Activated B cell treated with CpG ODN at 0.5 μM for 24 hours (primary cell): ENCODE measurements around the gene CNTNAP2. TPM values are rescaled to one million over a fixed set of nuclear protein-coding genes. Genes with fewer than 3 reads are reported as not detected.

ENCODE experiments used
- ATAC-seq: fragments of 200-7000 bp; cut with Tn5 transposase; one replicate; pipeline ENCODE4 v1.10.0; 2021; ENCODE audit warnings: low read depth, mild to moderate bottlenecking, moderate library complexity
- CTCF ChIA-PET: fragments of 350-600 bp; sonication (Branson Sonifier 250); formaldehyde crosslinking; loops from one replicate; lab custom pipeline; 2021; ENCODE audit warnings: antibody characterized with exemption; lab: Charles Lee
- POLR2A ChIA-PET: fragments of 350-600 bp; sonication (Branson Sonifier 250); formaldehyde crosslinking; loops from one replicate; lab custom pipeline; 2021; ENCODE audit warnings: antibody characterized with exemption; lab: Charles Lee
- DNase-seq: peaks from one replicate; pipeline ENCODE4 v3.0.0; 2022
- H3K27ac Mint-ChIP-seq: one replicate; pipeline ENCODE4 v1.8.0; 2020; ENCODE audit warnings: mixed read lengths
- H3K27me3 Mint-ChIP-seq: one replicate; pipeline ENCODE4 v1.8.0; 2021; ENCODE audit warnings: mixed read lengths
- H3K36me3 Mint-ChIP-seq: one replicate; pipeline ENCODE4 v1.8.0; 2021; ENCODE audit warnings: low read depth, mixed read lengths
- H3K4me1 Mint-ChIP-seq: one replicate; pipeline ENCODE4 v1.8.0; 2021; ENCODE audit warnings: mixed read lengths
- H3K4me3 Mint-ChIP-seq: one replicate; pipeline ENCODE4 v1.8.0; 2020; ENCODE audit warnings: mild to moderate bottlenecking, mixed read lengths
- H3K9me3 Mint-ChIP-seq: one replicate; pipeline ENCODE4 v1.8.0; 2020; ENCODE audit warnings: mixed read lengths
- CTCF ChIP-seq: fragments of 200-600 bp; IDR thresholded peaks from one replicate; pipeline ENCODE4 v1.8.0; 2022; ENCODE audit warnings: antibody characterized with exemption, mild to moderate bottlenecking
- intact Hi-C: fragments of 100-400 bp; cut with micrococcal nuclease; formaldehyde crosslinking; loops from one replicate; pipeline ENCODE4 v1.15.1; 2024
- total RNA-seq: library from RNA; stranded (reverse); gene quantifications from 2 replicates; pipeline ENCODE4 v1.2.3, GENCODE V29; 2022

Gene CNTNAP2
- total RNA-seq, 1 donor from 2014 or later = 0.84 TPM

- Mint-ChIP-seq H3K4me1 (no peaks in the 10 kb centered on the region), H3K4me3 (no peak overlapping the region), H3K27ac (no peak overlapping the region), H3K27me3 (no peaks in the 10 kb centered on the region), H3K9me3 (peaks cover 20% of the 10 kb centered on the region), H3K36me3 (no peaks in the 10 kb centered on the region)
- no peak for ATAC-seq
- CTCF ChIA-PET = no interaction called here
- intact Hi-C loops = no loop called here
- DNase-seq = no peak
- POLR2A ChIA-PET = no interaction called here
- TF ChIP-seq CTCF = no peak
Measured at GRCh38 chr7:146496657-146497056, 380.1 kb downstream of the CNTNAP2 start.

- CTCF ChIA-PET = no interaction called here
- TF ChIP-seq CTCF = no peak
- ATAC-seq = no peak
- POLR2A ChIA-PET = no interaction called here
- DNase-seq = no peak
- Mint-ChIP-seq H3K27ac (no peak overlapping the region), H3K36me3 (no peaks in the 10 kb centered on the region), H3K9me3 (peaks cover 25% of the 10 kb centered on the region), H3K4me1 (no peaks in the 10 kb centered on the region), H3K4me3 (no peak overlapping the region), H3K27me3 (no peaks in the 10 kb centered on the region)
- intact Hi-C loops = no loop called here
Measured at GRCh38 chr7:146499970-146500369, 383.4 kb downstream of the CNTNAP2 start.

GRCh38 chr7:146503844-146504243, 387.2 kb downstream of the CNTNAP2 start:
- no peaks in the 10 kb centered on the region for H3K27me3 Mint-ChIP-seq
- H3K36me3 Mint-ChIP-seq = no peaks in the 10 kb centered on the region
- ChIA-PET POLR2A (no interaction called here), CTCF (no interaction called here)
- H3K4me3 Mint-ChIP-seq = no peak overlapping the region
- no peaks in the 10 kb centered on the region for H3K4me1 Mint-ChIP-seq
- no peak overlapping the region for H3K27ac Mint-ChIP-seq
- peaks cover 14% of the 10 kb centered on the region for H3K9me3 Mint-ChIP-seq
- no peak for DNase-seq
- intact Hi-C loops = no loop called here
- ATAC-seq = no peak
- TF ChIP-seq CTCF = no peak

DNA sequence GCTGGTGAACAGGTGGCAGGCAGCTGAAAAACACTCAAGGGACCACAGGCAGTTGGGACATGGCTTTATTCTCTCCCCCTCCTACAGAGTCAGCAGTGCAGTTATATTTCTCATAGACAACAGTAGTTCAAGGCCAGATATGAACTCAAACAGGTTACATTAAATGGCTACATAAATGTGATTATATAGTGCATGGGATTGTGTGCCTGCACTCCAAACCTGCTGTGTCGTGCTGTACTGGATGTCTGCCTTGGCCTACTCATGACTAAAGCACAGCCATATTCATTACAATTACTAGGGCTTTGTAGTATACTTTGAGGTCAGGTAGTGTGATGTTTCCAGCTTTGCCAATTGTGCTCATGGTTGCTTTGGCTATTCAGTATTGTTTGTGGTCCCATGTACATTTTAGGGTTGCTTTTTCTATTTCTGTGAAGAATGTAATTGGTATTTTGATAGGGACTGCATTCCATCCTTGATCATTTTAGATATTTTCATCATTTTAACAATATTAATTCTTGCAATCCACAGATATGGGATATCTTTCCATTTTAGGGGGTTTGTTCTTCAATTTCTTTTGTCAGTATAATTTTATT, 393.6 kb downstream of the CNTNAP2 start:
- intact Hi-C loops = no loop called here
- ATAC-seq = no peak
- Mint-ChIP-seq H3K9me3 (peaks cover 32% of the 10 kb centered on the region), H3K4me1 (no peaks in the 10 kb centered on the region), H3K27ac (no peak overlapping the region), H3K4me3 (no peak overlapping the region), H3K27me3 (no peaks in the 10 kb centered on the region), H3K36me3 (no peaks in the 10 kb centered on the region)
- POLR2A ChIA-PET = no interaction called here
- DNase-seq = no peak
- no peak for TF ChIP-seq CTCF
- CTCF ChIA-PET = no interaction called here

- no peak for DNase-seq
Measured at GRCh38 chr7:146514304-146514703, 397.7 kb downstream of the CNTNAP2 start.

More at GRCh38 chr7:146514304-146514703, 397.7 kb downstream of the CNTNAP2 start:
- no peaks in the 10 kb centered on the region for H3K36me3 Mint-ChIP-seq
- peaks cover 28% of the 10 kb centered on the region for H3K9me3 Mint-ChIP-seq
- no peaks in the 10 kb centered on the region for H3K27me3 Mint-ChIP-seq
- CTCF ChIA-PET = no interaction called here
- no peak overlapping the region for H3K27ac Mint-ChIP-seq
- H3K4me3 Mint-ChIP-seq = no peak overlapping the region
- intact Hi-C loops = no loop called here
- no peaks in the 10 kb centered on the region for H3K4me1 Mint-ChIP-seq
- TF ChIP-seq CTCF = no peak
- no peak for ATAC-seq
- POLR2A ChIA-PET = no interaction called here
